Prostate gland (tissue), 2 donors: ENCODE measurements around the gene SYT2. TPM values are rescaled to one million over a fixed set of nuclear protein-coding genes. Genes with fewer than 3 reads are reported as not detected.

ENCODE experiments used
- DNase-seq: peaks from one replicate; pipeline ENCODE4 v3.0.0-alpha.2; 2019; ENCODE audit warnings: low spot score
- H3K27ac ChIP-seq, 2 donors: fragments of 200-600 bp; sonication (generic); 2 replicates each; pipeline ENCODE4 v1.5.1; 2017 to 2019
- H3K27me3 ChIP-seq: fragments of 200-600 bp; sonication (generic); replicated peaks from 2 replicates; pipeline ENCODE4 v1.5.1; 2019; ENCODE audit not compliant: insufficient read depth
- H3K36me3 ChIP-seq, 2 donors: fragments of 200-600 bp; sonication (generic); 1 replicate in 1 of 2; 2 replicates in 1 of 2; pipeline versions ENCODE4 v1.5.1 to v1.8.1; 2017 to 2019
- H3K4me1 ChIP-seq: fragments of 200-600 bp; sonication (generic); replicated peaks from 2 replicates; pipeline ENCODE4 v1.5.1; 2019
- H3K4me3 ChIP-seq, 2 donors: fragments of 200-600 bp; sonication (generic); 2 replicates each; pipeline ENCODE4 v1.5.1; 2017 to 2019
- H3K9me3 ChIP-seq: fragments of 200-600 bp; sonication (generic); 2 replicates; pipeline ENCODE4 v1.5.1; 2017
- CTCF ChIP-seq, 4 experiments: fragments of 200-600 bp in 2 of 4; fragments of 450-650 bp in 2 of 4; sonication (generic) in 2 of 4; IDR thresholded peaks; 1 replicate in 3 of 4; 2 replicates in 1 of 4; pipeline ENCODE4 v1.5.1; 2016 to 2019; ENCODE audit warnings: antibody characterized with exemption in 4 of 4, mild to moderate bottlenecking in 2 of 4, moderate library complexity in 2 of 4
- POLR2A ChIP-seq: fragments of 450-650 bp; IDR thresholded peaks from one replicate; pipeline ENCODE4 v1.6.1; 2016; ENCODE audit warnings: antibody characterized with exemption, mild to moderate bottlenecking
- POLR2AphosphoS5 ChIP-seq: sonication (generic); formaldehyde crosslinking; IDR thresholded peaks from one replicate; pipeline ENCODE4 v1.6.1; 2017; ENCODE audit warnings: antibody characterized with exemption
- WGBS: methylation state at CpG from one replicate; pipeline ENCODE4 v1.1.5; 2018; 5-methylcytosine and 5-hydroxymethylcytosine counted together
- intact Hi-C: fragments of 100-400 bp; cut with DNase I; formaldehyde crosslinking; loops from one replicate; pipeline ENCODE4 v1.14.2; 2022
- total RNA-seq, 2 donors: library from RNA; depleted of rRNA; stranded (reverse); fragments of >200 nt; gene quantifications; one replicate each; pipeline ENCODE4 v1.1.0, GENCODE V29; 2016

The SYT2 gene
- total RNA-seq, 2 donors from 2014 or later = 0.09 to 7.1 TPM

- 45% methylated on average over 1 of the region's 1 CpG for WGBS
- Histone ChIP-seq H3K9me3 (no peaks in the 10 kb centered on the region), H3K27ac (peak overlapping the region; percentile 9 to 70), H3K4me3 (no peak overlapping the region), H3K36me3 (no peaks in the 10 kb centered on the region), H3K27me3 (no peaks in the 10 kb centered on the region), H3K4me1 (no peaks in the 10 kb centered on the region)
- DNase-seq = no peak
- no peak for TF ChIP-seq CTCF (IDR thresholded peaks at IDR 0.05)
- no peak for TF ChIP-seq POLR2A
- intact Hi-C loops = no loop called here
These were observed 122.3 kb downstream of the SYT2 start for GRCh38 chr1:202587859-202588485.

GRCh38 chr1:202586871-202587270, 123.4 kb downstream of the SYT2 start:
- Histone ChIP-seq H3K27ac (peak overlapping the region; percentile 9 to 33), H3K36me3 (no peaks in the 10 kb centered on the region), H3K4me3 (no peak overlapping the region), H3K4me1 (no peaks in the 10 kb centered on the region), H3K27me3 (no peaks in the 10 kb centered on the region), H3K9me3 (no peaks in the 10 kb centered on the region)
- no peak for DNase-seq
- 82% methylated on average over 1 of the region's 1 CpG for WGBS
- intact Hi-C loops = no loop called here
- TF ChIP-seq CTCF (IDR thresholded peaks at IDR 0.05) = no peak
- no peak for TF ChIP-seq POLR2AphosphoS5
- no peak for TF ChIP-seq POLR2A

GRCh38 chr1:202586018-202586821, 124.0 kb downstream of the SYT2 start:
- H3K27me3 ChIP-seq = no peaks in the 10 kb centered on the region
- DNase-seq = no peak
- no peak overlapping the region for H3K4me3 ChIP-seq
- intact Hi-C loops = no loop called here
- 51% methylated on average over 4 of the region's 4 CpGs for WGBS
- no peak for TF ChIP-seq CTCF (IDR thresholded peaks at IDR 0.05)
- TF ChIP-seq POLR2A = no peak
- TF ChIP-seq POLR2AphosphoS5 = no peak
- H3K9me3 ChIP-seq = no peaks in the 10 kb centered on the region
- peak overlapping the region; percentile 4 to 33 for H3K27ac ChIP-seq
- H3K36me3 ChIP-seq = no peaks in the 10 kb centered on the region
- H3K4me1 ChIP-seq = no peaks in the 10 kb centered on the region

GRCh38 chr1:202585590-202585933, 124.7 kb downstream of the SYT2 start:
- intact Hi-C loops = no loop called here
- H3K9me3 ChIP-seq = no peaks in the 10 kb centered on the region
- H3K36me3 ChIP-seq = peaks cover 0 to 4% of the 10 kb centered on the region in 2 donors
- H3K4me3 ChIP-seq = no peak overlapping the region
- H3K27me3 ChIP-seq = no peaks in the 10 kb centered on the region
- no peaks in the 10 kb centered on the region for H3K4me1 ChIP-seq
- TF ChIP-seq POLR2AphosphoS5 (no peak), CTCF (IDR thresholded peaks at IDR 0.05) (no peak), POLR2A (no peak)
- DNase-seq = no peak
- peak overlapping the region; percentile 4 to 33 for H3K27ac ChIP-seq
